Measurements from ENCODE around the gene COL9A3. TPM values are rescaled to one million over a fixed set of nuclear protein-coding genes. Genes with fewer than 3 reads are reported as not detected.

The COL9A3 gene
- total RNA-seq, 4 donors from 2014 or later, result 2.2 to 2.3 TPM; not detected in 2

- no peak overlapping the region for H3K27ac ChIP-seq
- H3K9me3 ChIP-seq, result no peaks in the 10 kb centered on the region
- peaks cover 41 to 63% (median 46%) of the 10 kb centered on the region in 3 donors for H3K36me3 ChIP-seq
- H3K27me3 ChIP-seq, result peaks cover 10 to 39% (median 22%) of the 10 kb centered on the region in 4 donors
- no peak overlapping the region for H3K4me3 ChIP-seq
- intact Hi-C loops (cut with DNase I), result no loop called here
- WGBS, 2 donors, result 79% methylated on average over 5 of the region's 11 CpGs; no CpG with 5 or more reads in 1 of the 2 donors
- DNase-seq, result no peak
- no peak for TF ChIP-seq CTCF (IDR thresholded peaks at IDR 0.05)
- TF ChIP-seq POLR2A (IDR thresholded peaks at IDR 0.05), result no peak
- H3K4me1 ChIP-seq, result peaks cover 27 to 41% (median 31%) of the 10 kb centered on the region in 3 donors
Observed at GRCh38 chr20:62812907-62813200, 4.0 kb upstream of the COL9A3 start.

- no peak for DNase-seq
Observed at GRCh38 chr20:62813588-62813987, 3.3 kb upstream of the COL9A3 start.

GRCh38 chr20:62814060-62814708, 2.7 kb upstream of the COL9A3 start:
- 84% methylated on average over 3 of the region's 13 CpGs; no CpG with 5 or more reads in 1 of the 2 donors for WGBS, 2 donors
- Histone ChIP-seq H3K27ac (no peak overlapping the region), H3K4me1 (peaks cover 35 to 47% (median 36%) of the 10 kb centered on the region in 3 donors), H3K9me3 (no peaks in the 10 kb centered on the region), H3K27me3 (peaks cover 10 to 52% (median 26%) of the 10 kb centered on the region in 4 donors), H3K36me3 (peaks cover 37 to 50% (median 43%) of the 10 kb centered on the region in 3 donors), H3K4me3 (no peak overlapping the region)
- TF ChIP-seq POLR2A (IDR thresholded peaks at IDR 0.05), result no peak
- intact Hi-C loops (cut with DNase I), result no loop called here
- DNase-seq, result no peak

More at GRCh38 chr20:62813588-62813987, 3.3 kb upstream of the COL9A3 start:
- no peak overlapping the region for H3K27ac ChIP-seq
- peaks cover 29 to 41% (median 31%) of the 10 kb centered on the region in 3 donors for H3K4me1 ChIP-seq
- WGBS, 2 donors, result 60 to 80% methylated on average over 1 to 7 of the region's 13 CpGs
- no peaks in the 10 kb centered on the region for H3K9me3 ChIP-seq
- no peak overlapping the region for H3K4me3 ChIP-seq
- intact Hi-C loops (cut with DNase I), result no loop called here
- TF ChIP-seq CTCF (IDR thresholded peaks at IDR 0.05), result no peak
- TF ChIP-seq POLR2A (IDR thresholded peaks at IDR 0.05), result no peak
- H3K36me3 ChIP-seq, result peaks cover 41 to 56% (median 45%) of the 10 kb centered on the region in 3 donors
- H3K27me3 ChIP-seq, result peaks cover 10 to 46% (median 26%) of the 10 kb centered on the region in 4 donors

- Histone ChIP-seq H3K27ac (no peak overlapping the region), H3K9me3 (no peaks in the 10 kb centered on the region), H3K36me3 (peaks cover 32 to 45% (median 38%) of the 10 kb centered on the region in 3 donors), H3K4me1 (peaks cover 36 to 52% (median 40%) of the 10 kb centered on the region in 3 donors), H3K27me3 (peaks cover 10 to 57% (median 26%) of the 10 kb centered on the region in 4 donors), H3K4me3 (no peak overlapping the region)
- intact Hi-C loops (cut with DNase I), result no loop called here
- no peak for TF ChIP-seq CTCF (IDR thresholded peaks at IDR 0.05)
- WGBS, 2 donors, result 83% methylated on average over 1 of the region's 12 CpGs; no CpG with 5 or more reads in 1 of the 2 donors
- DNase-seq, result no peak
Observed at GRCh38 chr20:62814709-62815065, 2.2 kb upstream of the COL9A3 start.

DNA sequence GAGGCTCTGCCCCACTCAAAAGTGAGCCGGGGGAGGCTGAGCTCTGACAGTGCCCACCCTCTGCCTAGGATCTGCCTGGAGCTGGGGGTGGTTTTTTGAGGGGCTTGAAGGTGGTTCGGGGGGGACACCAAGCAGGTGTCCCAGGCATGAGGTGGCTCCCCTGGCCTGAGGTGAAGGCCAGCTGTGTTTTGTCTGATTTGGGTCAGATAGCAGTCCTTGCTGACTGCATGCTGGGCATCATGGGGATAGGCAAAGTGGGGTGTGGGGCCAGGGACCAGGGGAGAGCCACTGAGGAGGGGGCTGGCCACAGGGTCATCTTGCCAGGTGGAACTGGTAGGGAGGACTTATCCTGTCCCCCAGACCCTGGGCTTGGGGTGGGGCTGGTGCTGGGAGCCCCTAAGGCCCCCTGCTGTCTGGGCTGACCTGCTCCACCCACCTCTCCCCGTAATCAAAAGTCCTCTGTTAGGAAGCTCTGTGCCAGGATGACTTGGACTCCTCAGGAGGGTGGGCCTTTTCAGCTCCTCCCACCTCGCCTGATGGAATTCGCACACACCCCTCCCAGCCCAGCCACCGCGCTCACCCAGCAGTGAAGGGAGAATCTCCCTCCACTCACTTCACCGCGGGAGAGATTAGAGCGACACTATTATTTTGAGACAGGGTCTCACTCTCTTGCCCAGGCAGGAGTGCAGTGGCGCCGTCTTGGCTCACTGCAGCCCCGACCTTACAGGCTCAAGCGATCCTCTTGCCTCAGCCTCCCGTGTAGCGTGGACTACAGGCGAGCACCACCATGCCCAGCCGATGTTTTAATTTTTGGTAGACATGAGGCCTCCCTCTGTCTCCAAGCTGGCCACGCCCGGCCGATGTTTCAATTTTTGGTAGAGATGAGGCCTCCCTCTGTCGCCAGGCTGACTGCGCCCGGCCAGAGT, 1.5 kb upstream of the COL9A3 start:
- no peaks in the 10 kb centered on the region for H3K9me3 ChIP-seq
- no peak for TF ChIP-seq POLR2A (IDR thresholded peaks at IDR 0.05)
- 28 to 37% methylated on average over 11 to 14 of the region's 24 CpGs for WGBS, 2 donors
- H3K27me3 ChIP-seq, result peaks cover 10 to 64% (median 26%) of the 10 kb centered on the region in 4 donors
- peak overlapping the region in 1 of 4 donors; percentile 57 for H3K4me3 ChIP-seq
- H3K27ac ChIP-seq, result no peak overlapping the region
- intact Hi-C loops (cut with DNase I), result no loop called here
- no peak for DNase-seq
- H3K4me1 ChIP-seq, result peaks cover 36 to 59% (median 47%) of the 10 kb centered on the region in 3 donors
- peaks cover 26 to 39% (median 32%) of the 10 kb centered on the region in 3 donors for H3K36me3 ChIP-seq
